H1 (cell line): Measurements from ENCODE around the gene SLC25A36. TPM values are rescaled to one million over a fixed set of nuclear protein-coding genes. Genes with fewer than 3 reads are reported as not detected.

ENCODE experiments used
- ASH2L ChIP-seq: fragments of 200-600, 300-600 bp; sonication (generic); IDR thresholded peaks from one replicate; pipeline ENCODE4 v1.7.1; 2017; ENCODE audit warnings: low read length
- BCL11A ChIP-seq, 2 experiments: IDR thresholded peaks; one replicate each; pipeline ENCODE4 v1.6.1; 2011; ENCODE audit warnings: low read depth in 2 of 2, low read length in 2 of 2, mild to moderate bottlenecking in 2 of 2
- CBX5 ChIP-seq: fragments of 300-800, 300-1000 bp; sonication (generic); IDR thresholded peaks from 2 replicates; pipeline ENCODE4 v1.7.1; 2016; ENCODE audit warnings: antibody characterized with exemption, low read length, low read depth
- GTF2F1 ChIP-seq: IDR thresholded peaks from 2 replicates; pipeline ENCODE4 v1.6.1; 2012; ENCODE audit warnings: low read depth, low read length, improper control_type of control experiment, borderline replicate concordance
- HDAC2 ChIP-seq, 2 experiments: fragments of 300-600 bp in 1 of 2; sonication (generic) in 1 of 2; IDR thresholded peaks; 2 replicates each; pipeline ENCODE4 v1.6.1; 2011 to 2012; ENCODE audit warnings: low read depth in 2 of 2, low read length in 2 of 2, mild to moderate bottlenecking in 2 of 2, moderate library complexity in 2 of 2, borderline replicate concordance in 1 of 2, inconsistent platforms in 1 of 2
- RXRA ChIP-seq: IDR thresholded peaks from 2 replicates; pipeline ENCODE4 v1.6.1; 2011; ENCODE audit warnings: low read depth, mild to moderate bottlenecking, low read length, moderate library complexity; ENCODE audit not compliant: insufficient read depth
- SP2 ChIP-seq: IDR thresholded peaks from 2 replicates; pipeline ENCODE4 v1.6.1; 2012; ENCODE audit warnings: mild to moderate bottlenecking, low read length, inconsistent platforms
- SRF ChIP-seq: IDR thresholded peaks from 2 replicates; pipeline ENCODE4 v1.6.1; 2011; ENCODE audit warnings: mild to moderate bottlenecking, low read depth, low read length, moderate library complexity
- TAF7 ChIP-seq: optimal IDR thresholded peaks from 2 replicates; pipeline ENCODE3; 2011; ENCODE audit warnings: low read depth, mild to moderate bottlenecking, inconsistent platforms, low read length, moderate library complexity, borderline replicate concordance
- YY1 ChIP-seq: IDR thresholded peaks from 2 replicates; pipeline ENCODE4 v1.6.1; 2011; ENCODE audit warnings: low read depth, mild to moderate bottlenecking, low read length
- polyA plus RNA-seq, 7 experiments: library from polyadenylated mRNA; depleted of rRNA in 3 of 7; stranded (reverse) in 5 of 7; unstranded in 2 of 7; fragments of >200 nt in 5 of 7; fragments of 200-250 nt in 2 of 7; gene quantifications; 1 replicate in 5 of 7; 2 replicates in 1 of 7; 4 replicates in 1 of 7; pipeline versions ENCODE4 v1.2.1 to v1.2.3, GENCODE V29; 2011 to 2013; ENCODE audit warnings: missing spikeins in 2 of 7, mixed read lengths in 2 of 7
- total RNA-seq: library from RNA; stranded (reverse); fragmentation: NEBNext Ultra II Directional; extraction: Animal tissue kit (Norgen Biotek cat#: 25700); gene quantifications from 2 replicates; pipeline ENCODE4 v1.2.1, GENCODE V29; 2021

The SLC25A36 gene
- total and polyA plus RNA-seq, 2 of the 8 experiments (the other 6 are each of a cell fraction or from before 2014, with no cell fraction given): 42.9 to 71.8 TPM

DNA sequence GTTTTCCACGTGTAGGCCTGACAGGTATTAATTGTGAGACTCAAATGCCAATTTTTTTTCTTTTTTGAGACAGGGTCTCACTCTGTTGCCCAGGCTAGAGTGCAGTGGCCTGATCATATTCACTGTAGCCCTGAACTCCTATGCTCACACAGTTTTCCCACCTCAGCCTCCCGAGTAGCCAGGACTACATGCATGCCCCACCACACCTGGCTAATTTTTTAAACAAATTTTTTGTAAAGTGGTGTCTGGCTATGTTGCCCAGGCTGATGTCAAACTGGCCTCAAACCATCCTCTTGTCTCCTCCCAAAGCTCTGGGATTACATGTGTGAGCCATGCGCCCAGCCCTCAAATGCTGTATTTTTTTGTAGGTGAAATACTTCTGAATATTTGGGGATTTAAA is 14.0 kb downstream of the SLC25A36 start (continued):
- TF ChIP-seq GTF2F1 (no peak), CBX5 (no peak), HDAC2 (IDR thresholded peaks at IDR 0.05; ENCODE audit: borderline replicate concordance in 1 of 2, low read depth in 2 of 2, low read length in 2 of 2) (no peak), RXRA (no peak), SRF (no peak), TAF7 (no peak), ASH2L (no peak), SP2 (no peak), YY1 (no peak), BCL11A (IDR thresholded peaks at IDR 0.05; ENCODE audit: low read depth in 2 of 2, low read length in 2 of 2) (no peak)
- TF ChIP-seq, all 59 proteins: peak for 0
